ENCODE data around the gene TCF7L1. TPM values are rescaled to one million over a fixed set of nuclear protein-coding genes. Genes with fewer than 3 reads are reported as not detected.

Gene TCF7L1
- total and polyA plus RNA-seq, 3 experiments from 2014 or later: 0.07 TPM; not detected in 2

DNA sequence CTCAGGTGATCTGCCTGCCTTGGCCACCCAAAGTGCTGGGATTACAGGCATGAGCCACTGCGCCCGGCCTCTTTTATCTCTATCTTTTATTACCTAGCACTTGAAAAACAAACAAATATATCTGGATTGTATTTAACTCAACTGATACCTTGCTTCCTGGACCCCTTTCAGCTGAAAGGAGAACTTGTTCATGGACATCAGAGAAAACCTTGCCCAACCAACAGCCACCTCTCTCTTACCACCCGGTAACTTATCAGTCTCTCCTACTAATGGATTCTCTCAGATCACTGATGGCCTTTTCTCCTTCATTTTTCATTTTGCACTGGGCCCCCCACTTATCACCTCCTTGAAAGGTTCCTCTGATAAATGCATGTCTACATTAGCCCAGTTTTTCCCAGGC is 214.4 kb downstream of the TCF7L1 start:
- Histone ChIP-seq H3K9me3 (ENCODE audit: low read length) (no peaks in the 10 kb centered on the region), H3K27me3 (ENCODE audit: insufficient read depth, low read length, poor library complexity, severe bottlenecking) (no peaks in the 10 kb centered on the region), H3K27ac (ENCODE audit: low read depth, low read length) (no peak overlapping the region), H3K4me3 (ENCODE audit: low read length) (no peak overlapping the region), H3K36me3 (ENCODE audit: insufficient read depth, low read length) (peaks cover 24% of the 10 kb centered on the region), H3K4me1 (ENCODE audit: insufficient read depth, low read length) (peaks cover 2% of the 10 kb centered on the region)
- H3K9me3 Mint-ChIP-seq: no peaks in the 10 kb centered on the region
- POLR2A ChIA-PET: no interaction called here
- H3K4me3 Mint-ChIP-seq: peak overlapping the region in 1 of 7 donors; percentile 27
- peaks cover 1 to 14% (median 7%) of the 10 kb centered on the region in 3 donors for H3K4me1 Mint-ChIP-seq
- no peak for DNase-seq
- H3K27me3 Mint-ChIP-seq: no peaks in the 10 kb centered on the region
- peaks cover 16 to 85% (median 32%) of the 10 kb centered on the region in 3 donors for H3K36me3 Mint-ChIP-seq
- H3K27ac Mint-ChIP-seq: peak overlapping the region in 1 of 8 donors; percentile 50
- CTCF ChIA-PET: no interaction called here

DNA sequence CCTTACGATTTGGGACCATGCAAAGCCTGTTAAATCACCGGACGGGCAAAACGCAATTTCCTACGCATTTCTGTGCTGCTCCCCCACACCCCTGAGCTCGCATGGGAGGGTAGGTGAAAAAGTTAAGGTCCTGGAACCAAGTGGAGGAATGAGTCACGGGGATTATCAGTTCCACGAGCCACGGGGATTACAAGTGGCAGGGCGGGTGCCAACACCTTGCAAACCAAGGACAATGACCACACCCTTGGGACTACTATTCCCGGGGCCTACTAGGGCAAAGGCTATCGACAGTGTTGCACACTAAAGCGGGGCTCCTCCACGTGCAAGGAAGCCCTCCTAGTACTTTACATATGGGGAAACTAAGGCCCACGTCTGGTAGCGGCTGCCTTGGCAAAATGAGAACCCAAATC is 220.7 kb downstream of the TCF7L1 start:
- CTCF ChIA-PET: interaction anchor here (1.0 to 1.6 kb wide), 6 partner anchors 8 to 198 kb away, joined by 3 to 6 read pairs (median 3); partner anchors contain the start of gene MAT2A
- Mint-ChIP-seq H3K4me1 (peaks cover 43 to 68% (median 54%) of the 10 kb centered on the region in 3 donors), H3K27ac (peak overlapping the region; percentile 94 to 100 (median 100)), H3K9me3 (no peaks in the 10 kb centered on the region), H3K36me3 (peaks cover 8 to 72% (median 19%) of the 10 kb centered on the region in 3 donors), H3K4me3 (peak overlapping the region; percentile 97 to 100 (median 99)), H3K27me3 (no peaks in the 10 kb centered on the region)
- Histone ChIP-seq H3K4me3 (ENCODE audit: low read length) (peak overlapping the region; percentile 98), H3K4me1 (ENCODE audit: insufficient read depth, low read length) (peaks cover 28% of the 10 kb centered on the region), H3K27me3 (ENCODE audit: insufficient read depth, low read length, poor library complexity, severe bottlenecking) (no peaks in the 10 kb centered on the region), H3K27ac (ENCODE audit: low read depth, low read length) (peak overlapping the region; percentile 66), H3K36me3 (ENCODE audit: insufficient read depth, low read length) (peaks cover 16% of the 10 kb centered on the region), H3K9me3 (ENCODE audit: low read length) (no peaks in the 10 kb centered on the region)
- POLR2A ChIA-PET: interaction anchor here (0.9 to 3.9 kb wide), 9 partner anchors 23 to 198 kb away, joined by 3 to 86 read pairs (median 5); partner anchors contain the start of genes MAT2A, SH2D6 and TGOLN2
- no peak for DNase-seq

DNA sequence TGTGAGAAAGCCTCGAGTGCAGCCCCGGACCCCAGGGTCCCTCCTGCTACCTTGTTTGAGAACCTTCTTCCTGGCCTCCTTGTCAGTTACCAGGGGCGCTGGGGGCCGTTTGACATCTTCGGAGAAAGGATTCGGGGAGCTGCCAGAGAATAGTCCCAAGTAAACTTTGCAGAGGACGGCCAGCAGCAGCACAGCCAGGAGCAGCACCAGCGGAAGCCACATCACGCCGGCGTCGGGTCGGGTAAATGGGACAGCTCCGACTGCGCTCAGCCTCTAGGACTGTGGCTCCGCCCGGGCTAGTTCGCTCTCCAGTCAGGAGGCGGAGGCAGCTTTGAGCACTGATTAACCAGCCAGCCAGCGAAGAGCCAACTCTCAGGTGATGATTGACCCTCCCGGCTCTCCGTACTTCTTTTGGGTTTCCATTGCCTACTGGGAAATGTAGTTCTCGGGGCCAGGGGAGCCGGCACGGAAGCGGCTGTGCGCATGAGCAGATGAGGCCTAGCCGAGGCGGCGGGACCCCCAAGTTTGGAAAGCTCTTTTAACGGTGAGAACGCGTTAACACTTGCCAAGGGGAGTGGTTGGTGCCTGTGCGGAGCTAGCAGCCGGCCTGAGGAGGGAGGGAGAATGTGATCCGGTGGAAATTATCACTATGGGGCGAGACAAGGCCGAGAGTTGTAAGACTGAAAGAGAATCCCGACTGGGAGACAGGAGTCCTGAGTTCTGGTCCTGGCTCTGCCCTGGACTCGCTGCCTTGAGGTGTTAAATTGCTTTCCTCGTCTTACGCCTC is 221.3 kb downstream of the TCF7L1 start, which contains the start of the genes ELMOD3 and RETSAT:
TSS of gene ELMOD3 (plus strand) at position 484 of the 787 bp plus-strand sequence. CDS start 2,430 bp downstream, outside the sequence.
TSS of gene RETSAT (minus strand) at position 243 of the 787 bp plus-strand sequence. CDS start at position 222, 21 bp downstream.
- peaks cover 8 to 69% (median 20%) of the 10 kb centered on the region in 3 donors for H3K36me3 Mint-ChIP-seq
- POLR2A ChIA-PET: interaction anchor here (0.6 to 3.9 kb wide), 13 partner anchors 23 to 535 kb away, joined by 3 to 86 read pairs (median 5); partner anchors contain the start of genes MAT2A, SH2D6 and TGOLN2
- Histone ChIP-seq H3K27ac (ENCODE audit: low read depth, low read length) (peak within 1 kb of the TSS; percentile 89), H3K9me3 (ENCODE audit: low read length) (no peaks in the 10 kb centered on the region), H3K4me3 (ENCODE audit: low read length) (peak within 1 kb of the TSS; percentile 98), H3K27me3 (ENCODE audit: insufficient read depth, low read length, poor library complexity, severe bottlenecking) (no peaks in the 10 kb centered on the region), H3K4me1 (ENCODE audit: insufficient read depth, low read length) (peaks cover 28% of the 10 kb centered on the region), H3K36me3 (ENCODE audit: insufficient read depth, low read length) (peaks cover 14% of the 10 kb centered on the region)
- H3K27me3 Mint-ChIP-seq: no peaks in the 10 kb centered on the region
- peak within 1 kb of the TSS; percentile 97 to 100 (median 99) for H3K4me3 Mint-ChIP-seq
- no peaks in the 10 kb centered on the region for H3K9me3 Mint-ChIP-seq
- CTCF ChIA-PET: interaction anchor here (0.9 to 1.6 kb wide), 10 partner anchors 9 to 197 kb away, joined by 3 to 6 read pairs (median 3); partner anchors contain the start of genes MAT2A and SH2D6
- peak; percentile 93 to 98 (median 98) for DNase-seq
- peaks cover 45 to 71% (median 58%) of the 10 kb centered on the region in 3 donors for H3K4me1 Mint-ChIP-seq
- peak within 1 kb of the TSS; percentile 94 to 100 (median 100) for H3K27ac Mint-ChIP-seq

DNA sequence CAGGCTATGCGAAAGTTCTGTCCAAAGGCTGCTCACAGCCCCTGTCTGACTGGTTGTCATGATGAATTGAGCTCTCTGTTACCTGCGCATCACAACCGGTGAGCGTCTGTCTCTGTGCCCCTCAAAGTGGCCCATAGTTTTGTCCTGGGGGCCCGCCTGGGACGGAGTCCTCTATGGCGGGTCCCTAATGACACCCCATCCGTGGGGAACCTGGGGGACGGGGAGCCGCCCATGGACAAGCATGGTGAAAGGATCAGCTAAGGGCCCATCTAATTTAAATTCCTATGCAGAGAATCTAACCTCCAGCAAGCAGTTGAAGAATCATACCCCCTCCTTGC is 221.8 kb downstream of the TCF7L1 start:
- no peaks in the 10 kb centered on the region for H3K9me3 Mint-ChIP-seq
- peak overlapping the region; percentile 94 to 100 (median 100) for H3K27ac Mint-ChIP-seq
- DNase-seq: no peak
- peak overlapping the region; percentile 97 to 100 (median 99) for H3K4me3 Mint-ChIP-seq
- ChIA-PET CTCF (interaction anchor here (0.9 to 1.6 kb wide), 8 partner anchors 9 to 197 kb away, joined by 3 to 6 read pairs (median 3); partner anchors contain the start of genes MAT2A and SH2D6), POLR2A (interaction anchor here (1.0 to 3.9 kb wide), 8 partner anchors 28 to 197 kb away, joined by 3 to 86 read pairs (median 5); partner anchors contain the start of genes MAT2A, SH2D6 and TGOLN2)
- no peaks in the 10 kb centered on the region for H3K27me3 Mint-ChIP-seq
- peaks cover 8 to 68% (median 17%) of the 10 kb centered on the region in 3 donors for H3K36me3 Mint-ChIP-seq
- Histone ChIP-seq H3K4me1 (ENCODE audit: insufficient read depth, low read length) (peaks cover 28% of the 10 kb centered on the region), H3K27ac (ENCODE audit: low read depth, low read length) (peak overlapping the region; percentile 89), H3K36me3 (ENCODE audit: insufficient read depth, low read length) (peaks cover 12% of the 10 kb centered on the region), H3K9me3 (ENCODE audit: low read length) (no peaks in the 10 kb centered on the region), H3K4me3 (ENCODE audit: low read length) (peak overlapping the region; percentile 98), H3K27me3 (ENCODE audit: insufficient read depth, low read length, poor library complexity, severe bottlenecking) (no peaks in the 10 kb centered on the region)
- peaks cover 47 to 74% (median 58%) of the 10 kb centered on the region in 3 donors for H3K4me1 Mint-ChIP-seq

DNA sequence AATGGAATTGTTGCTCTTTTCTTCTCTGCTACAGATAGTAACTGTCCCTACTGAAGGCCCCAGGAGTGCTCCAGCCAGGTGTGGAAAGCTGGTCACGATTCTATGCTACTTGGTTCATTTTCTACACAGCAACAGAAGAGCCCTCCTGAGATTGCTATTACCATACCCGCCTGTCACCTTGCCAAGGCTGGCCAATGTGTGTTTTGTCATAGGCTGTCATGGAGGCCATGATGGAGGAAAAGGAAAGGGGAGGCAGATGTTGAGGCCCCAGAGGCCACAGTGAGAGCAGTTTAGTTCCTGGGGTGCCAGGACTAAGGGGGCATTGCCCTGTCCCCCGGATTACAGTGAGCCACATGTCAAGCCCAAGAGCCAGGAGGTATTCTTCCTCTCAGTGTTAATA is 222.3 kb downstream of the TCF7L1 start:
- no peak for DNase-seq

DNA sequence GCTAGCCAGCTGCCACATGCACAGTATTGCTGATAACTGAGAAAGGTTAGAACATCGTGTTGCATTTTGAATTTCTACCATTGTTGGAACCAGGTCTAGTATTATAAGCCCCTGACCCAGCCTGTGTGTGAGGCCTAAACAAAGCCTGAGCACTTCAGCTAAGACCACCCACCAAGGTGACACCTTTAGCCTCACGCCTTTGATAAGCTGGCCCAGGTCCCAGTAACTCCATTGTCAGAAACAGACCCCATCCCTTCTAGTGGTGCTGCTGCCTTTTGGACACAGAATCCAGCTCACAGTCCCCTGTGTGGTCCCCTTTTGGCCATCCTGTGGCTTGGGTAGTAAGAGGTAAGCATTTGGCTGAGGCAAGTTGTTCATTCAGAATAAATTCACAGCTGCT is 223.0 kb downstream of the TCF7L1 start:
- peak overlapping the region in 4 of 7 donors; percentile 18 to 100 (median 98) for H3K4me3 Mint-ChIP-seq
- no peaks in the 10 kb centered on the region for H3K27me3 ChIP-seq (ENCODE audit: insufficient read depth, low read length, poor library complexity, severe bottlenecking)
- H3K27me3 Mint-ChIP-seq: no peaks in the 10 kb centered on the region
- peaks cover 4 to 61% (median 10%) of the 10 kb centered on the region in 3 donors for H3K36me3 Mint-ChIP-seq
- peaks cover 47 to 74% (median 58%) of the 10 kb centered on the region in 3 donors for H3K4me1 Mint-ChIP-seq
- no peaks in the 10 kb centered on the region for H3K9me3 ChIP-seq (ENCODE audit: low read length)
- ChIA-PET POLR2A (no interaction called here), CTCF (interaction anchor here (1.4 kb wide), 1 partner anchor 183 kb away, joined by 3 read pairs; the partner anchor contains the start of gene MAT2A)
- peaks cover 4% of the 10 kb centered on the region for H3K36me3 ChIP-seq (ENCODE audit: insufficient read depth, low read length)
- peak overlapping the region in 1 of 8 donors; percentile 94 for H3K27ac Mint-ChIP-seq
- H3K9me3 Mint-ChIP-seq: no peaks in the 10 kb centered on the region
- no peak for DNase-seq
- H3K4me3 ChIP-seq (ENCODE audit: low read length): no peak overlapping the region
- H3K4me1 ChIP-seq (ENCODE audit: insufficient read depth, low read length): peaks cover 28% of the 10 kb centered on the region
- no peak overlapping the region for H3K27ac ChIP-seq (ENCODE audit: low read depth, low read length)

More for the DNA sequence above, 222.3 kb downstream of the TCF7L1 start:
- Mint-ChIP-seq H3K9me3 (no peaks in the 10 kb centered on the region), H3K27me3 (no peaks in the 10 kb centered on the region), H3K4me1 (peaks cover 47 to 74% (median 58%) of the 10 kb centered on the region in 3 donors), H3K27ac (peak overlapping the region; percentile 26 to 100 (median 98)), H3K4me3 (peak overlapping the region; percentile 97 to 100 (median 99)), H3K36me3 (peaks cover 6 to 64% (median 15%) of the 10 kb centered on the region in 3 donors)
- no peaks in the 10 kb centered on the region for H3K27me3 ChIP-seq (ENCODE audit: insufficient read depth, low read length, poor library complexity, severe bottlenecking)
- H3K4me1 ChIP-seq (ENCODE audit: insufficient read depth, low read length): peaks cover 28% of the 10 kb centered on the region
- POLR2A ChIA-PET: interaction anchor here (0.5 to 3.9 kb wide), 8 partner anchors 28 to 224 kb away, joined by 3 to 86 read pairs (median 4); partner anchors contain the start of genes MAT2A and TGOLN2
- H3K36me3 ChIP-seq (ENCODE audit: insufficient read depth, low read length): peaks cover 11% of the 10 kb centered on the region
- peak overlapping the region; percentile 89 for H3K27ac ChIP-seq (ENCODE audit: low read depth, low read length)
- CTCF ChIA-PET: interaction anchor here (0.9 to 1.6 kb wide), 4 partner anchors 63 to 196 kb away, joined by 3 to 6 read pairs (median 4); partner anchors contain the start of gene SH2D6
- no peaks in the 10 kb centered on the region for H3K9me3 ChIP-seq (ENCODE audit: low read length)
- peak overlapping the region; percentile 98 for H3K4me3 ChIP-seq (ENCODE audit: low read length)

DNA sequence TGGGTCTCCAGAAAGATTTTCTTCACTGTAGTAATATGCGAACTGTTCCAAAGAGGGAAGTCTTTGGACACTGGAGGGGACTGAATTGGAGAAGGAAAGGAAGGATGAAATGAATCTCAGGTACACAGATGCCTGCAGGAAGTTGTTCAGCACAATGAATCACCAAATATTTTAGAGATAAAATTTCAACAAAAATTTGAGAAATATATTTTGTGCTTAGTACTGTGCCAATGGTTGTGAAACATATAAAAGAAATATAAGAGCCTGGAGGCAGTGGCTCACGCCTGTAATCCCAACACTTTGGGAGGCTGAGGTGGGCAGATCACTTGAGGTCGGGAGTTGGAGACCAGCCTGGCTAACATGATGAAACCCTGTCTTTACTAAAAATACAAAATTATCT is 224.5 kb downstream of the TCF7L1 start:
- H3K36me3 Mint-ChIP-seq: peaks cover 4 to 64% (median 12%) of the 10 kb centered on the region in 3 donors
- peaks cover 45 to 62% (median 49%) of the 10 kb centered on the region in 3 donors for H3K4me1 Mint-ChIP-seq
- no peak for DNase-seq
- peaks cover 3% of the 10 kb centered on the region for H3K36me3 ChIP-seq (ENCODE audit: insufficient read depth, low read length)
- H3K9me3 Mint-ChIP-seq: no peaks in the 10 kb centered on the region
- H3K27ac ChIP-seq (ENCODE audit: low read depth, low read length): no peak overlapping the region
- ChIA-PET POLR2A (interaction anchor here (0.8 kb wide), 1 partner anchor 10 kb away, joined by 3 read pairs; no protein-coding TSS in a partner anchor), CTCF (no interaction called here)
- peak overlapping the region in 3 of 8 donors; percentile 21 to 53 (median 49) for H3K27ac Mint-ChIP-seq
- no peak overlapping the region for H3K4me3 ChIP-seq (ENCODE audit: low read length)
- peaks cover 24% of the 10 kb centered on the region for H3K4me1 ChIP-seq (ENCODE audit: insufficient read depth, low read length)
- peak overlapping the region in 2 of 7 donors; percentile 52 to 64 for H3K4me3 Mint-ChIP-seq
- no peaks in the 10 kb centered on the region for H3K27me3 Mint-ChIP-seq
- no peaks in the 10 kb centered on the region for H3K27me3 ChIP-seq (ENCODE audit: insufficient read depth, low read length, poor library complexity, severe bottlenecking)
- H3K9me3 ChIP-seq (ENCODE audit: low read length): no peaks in the 10 kb centered on the region
